Psoas muscle (tissue), 8 donors: Measurements from ENCODE around the gene ANXA11. TPM values are rescaled to one million over a fixed set of nuclear protein-coding genes. Genes with fewer than 3 reads are reported as not detected.

ENCODE experiments used
- ATAC-seq, 4 donors: fragments of 200-7000 bp; cut with Tn5 transposase; one replicate each; pipeline ENCODE4 v1.9.1; 2020; ENCODE audit warnings: moderate library complexity in 3 of 4, mild to moderate bottlenecking in 2 of 4
- DNase-seq, 2 donors: peaks; one replicate each; pipeline ENCODE4 v3.0.0-alpha.2; 2020
- H3K27ac ChIP-seq: fragments of 200-600 bp; one replicate; pipeline ENCODE4 v1.8.0; 2022
- H3K27me3 ChIP-seq, 3 donors: fragments of 200-600 bp in 1 of 3; one replicate each; pipeline versions ENCODE4 v1.6.1 to v1.8.0; 2013 to 2022; ENCODE audit warnings: low read length in 2 of 3, mild to moderate bottlenecking in 2 of 3, moderate library complexity in 1 of 3; ENCODE audit not compliant: insufficient read depth in 3 of 3
- H3K36me3 ChIP-seq, 2 donors: fragments of 200-600 bp in 1 of 2; one replicate each; pipeline versions ENCODE4 v1.6.1 to v1.8.0; 2013 to 2022; ENCODE audit warnings: low read depth in 1 of 2, mild to moderate bottlenecking in 1 of 2, moderate library complexity in 1 of 2; ENCODE audit not compliant: insufficient read depth in 1 of 2
- H3K4me1 ChIP-seq: fragments of 200-600 bp; one replicate; pipeline ENCODE4 v1.8.0; 2022
- H3K4me3 ChIP-seq: fragments of 200-600 bp; one replicate; pipeline ENCODE4 v1.8.0; 2022; ENCODE audit warnings: mild to moderate bottlenecking
- H3K9me3 ChIP-seq: fragments of 200-600 bp; one replicate; pipeline ENCODE4 v1.8.0; 2022
- WGBS, 3 donors: extraction: QIAGEN DNeasy Blood & Tissue Kit; methylation state at CpG; one replicate each; pipeline versions ENCODE4 v1.1.6 to v1.1.7; 2013; 5-methylcytosine and 5-hydroxymethylcytosine counted together
- intact Hi-C, 2 donors: fragments of 100-400 bp; cut with DNase I; formaldehyde crosslinking; loops; one replicate each; pipeline versions ENCODE4 v1.11.0 to v1.14.2; 2022
- polyA plus RNA-seq, 3 donors: library from polyadenylated mRNA; stranded (reverse); fragments of 200-250 nt; gene quantifications; one replicate each; pipeline ENCODE4 v1.2.3, GENCODE V29; 2013
- total RNA-seq, 4 donors: library from RNA; stranded (reverse); fragmentation: NEBNext Ultra II Directional in 2 of 4; extraction: Animal tissue kit (Norgen Biotek cat#: 25700) in 2 of 4; gene quantifications; one replicate each; pipeline versions ENCODE4 v1.2.1 to v1.2.4, GENCODE V29; 2021 to 2023
- TF ChIP-seq, protein P1 (sequence below): fragments of 200-600 bp; IDR thresholded peaks from one replicate; pipeline ENCODE4 v1.8.0; 2022; ENCODE audit warnings: antibody characterized with exemption
- donor health status: healthy with polysubstance abuse.
- donor health status: DM: no; HTN: no; CAD: no; lungs with moderate emphysema.
- donor health status: Bipolar disorder and iron deficiency.
- donor health status: healthy.
- donor health status: DM: yes; HTN: yes; CAD: no.
- donor health status: DM: no; HTN: no; CAD: no.
- donor health status: DM: no; HTN: no; CAD: no.
- donor health status: DM: yes; HTN: yes; CAD: no.

Gene ANXA11
- total and polyA plus RNA-seq, 7 donors = 112 to 389 (median 164) TPM

DNA sequence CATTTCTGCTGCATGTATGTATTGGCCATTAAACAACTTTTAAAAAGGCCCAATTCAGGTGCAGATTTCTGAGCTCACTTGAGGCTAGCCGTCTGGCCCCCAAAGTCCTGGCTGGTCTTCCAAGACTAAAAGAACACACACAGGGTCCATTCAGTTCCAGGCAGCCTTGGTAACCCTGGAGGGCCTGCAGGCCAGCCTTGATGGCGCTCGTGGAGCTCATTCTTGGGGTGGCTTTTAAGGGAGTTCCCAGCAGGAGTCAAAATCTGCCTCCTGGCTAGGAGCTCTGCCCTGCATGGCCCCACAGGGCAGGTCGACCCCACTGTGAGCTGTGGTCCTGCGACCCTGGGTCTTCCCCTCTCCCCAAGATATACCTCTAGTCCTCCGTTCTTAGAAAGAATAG is 28.8 kb downstream of the ANXA11 start:
- no peak for DNase-seq
- TF ChIP-seq, protein P1, sequence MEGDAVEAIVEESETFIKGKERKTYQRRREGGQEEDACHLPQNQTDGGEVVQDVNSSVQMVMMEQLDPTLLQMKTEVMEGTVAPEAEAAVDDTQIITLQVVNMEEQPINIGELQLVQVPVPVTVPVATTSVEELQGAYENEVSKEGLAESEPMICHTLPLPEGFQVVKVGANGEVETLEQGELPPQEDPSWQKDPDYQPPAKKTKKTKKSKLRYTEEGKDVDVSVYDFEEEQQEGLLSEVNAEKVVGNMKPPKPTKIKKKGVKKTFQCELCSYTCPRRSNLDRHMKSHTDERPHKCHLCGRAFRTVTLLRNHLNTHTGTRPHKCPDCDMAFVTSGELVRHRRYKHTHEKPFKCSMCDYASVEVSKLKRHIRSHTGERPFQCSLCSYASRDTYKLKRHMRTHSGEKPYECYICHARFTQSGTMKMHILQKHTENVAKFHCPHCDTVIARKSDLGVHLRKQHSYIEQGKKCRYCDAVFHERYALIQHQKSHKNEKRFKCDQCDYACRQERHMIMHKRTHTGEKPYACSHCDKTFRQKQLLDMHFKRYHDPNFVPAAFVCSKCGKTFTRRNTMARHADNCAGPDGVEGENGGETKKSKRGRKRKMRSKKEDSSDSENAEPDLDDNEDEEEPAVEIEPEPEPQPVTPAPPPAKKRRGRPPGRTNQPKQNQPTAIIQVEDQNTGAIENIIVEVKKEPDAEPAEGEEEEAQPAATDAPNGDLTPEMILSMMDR = no peak
- intact Hi-C loops = no loop called here
- Histone ChIP-seq H3K27ac (no peak overlapping the region), H3K4me3 (no peak overlapping the region), H3K27me3 (no peaks in the 10 kb centered on the region), H3K4me1 (peaks cover 64% of the 10 kb centered on the region), H3K9me3 (no peaks in the 10 kb centered on the region), H3K36me3 (peaks cover 0 to 25% of the 10 kb centered on the region in 2 donors)
- 83 to 90% (median 89%) methylated on average over 6 of the region's 6 CpGs for WGBS, 3 donors
- ATAC-seq = no peak

DNA sequence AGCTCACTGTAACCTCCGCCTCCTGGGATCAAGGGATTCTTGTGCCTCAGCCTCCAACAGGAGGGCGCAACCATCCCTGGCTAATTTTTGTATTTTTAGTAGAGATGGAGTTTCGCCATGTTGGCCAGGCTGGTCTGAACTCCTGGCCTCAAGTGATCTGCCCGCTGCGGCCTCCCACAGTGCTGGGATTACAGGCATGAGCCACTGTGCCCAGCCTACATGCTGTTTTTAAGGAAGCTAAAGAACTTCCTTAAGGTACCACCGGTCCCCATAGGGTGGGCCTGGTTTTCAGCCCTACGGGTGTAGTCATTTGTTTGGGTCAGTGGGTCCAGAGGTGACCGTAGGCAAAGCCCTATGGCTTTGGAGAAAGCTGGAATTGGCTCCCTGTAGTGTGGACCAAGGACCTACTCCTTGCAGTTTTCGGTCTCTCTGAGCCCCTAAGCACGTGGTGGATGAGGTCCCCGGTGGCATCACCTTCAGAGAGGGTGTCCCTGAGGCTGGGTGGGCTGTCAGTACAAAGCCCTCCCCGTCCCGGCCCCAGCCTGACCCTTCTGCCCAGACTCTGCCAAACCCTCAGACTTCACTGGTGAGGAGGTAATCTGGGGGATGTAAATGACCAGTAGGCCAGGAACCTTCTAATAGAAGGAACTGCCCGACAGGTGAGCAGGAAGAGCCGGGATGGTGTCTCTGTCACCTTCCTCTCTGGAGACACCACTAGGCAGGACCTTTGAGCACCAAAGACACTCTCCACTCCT is 30.5 kb downstream of the ANXA11 start:
- no peak for ATAC-seq
- WGBS, 3 donors = 78 to 96% (median 81%) methylated on average over 15 of the region's 15 CpGs
- TF ChIP-seq, protein P1 = no peak
- peaks cover 0 to 30% of the 10 kb centered on the region in 2 donors for H3K36me3 ChIP-seq
- H3K27ac ChIP-seq = peak overlapping the region; percentile 75
- no peaks in the 10 kb centered on the region for H3K27me3 ChIP-seq
- DNase-seq = no peak
- intact Hi-C loops = no loop called here
- H3K9me3 ChIP-seq = no peaks in the 10 kb centered on the region
- no peak overlapping the region for H3K4me3 ChIP-seq
- peaks cover 64% of the 10 kb centered on the region for H3K4me1 ChIP-seq

DNA sequence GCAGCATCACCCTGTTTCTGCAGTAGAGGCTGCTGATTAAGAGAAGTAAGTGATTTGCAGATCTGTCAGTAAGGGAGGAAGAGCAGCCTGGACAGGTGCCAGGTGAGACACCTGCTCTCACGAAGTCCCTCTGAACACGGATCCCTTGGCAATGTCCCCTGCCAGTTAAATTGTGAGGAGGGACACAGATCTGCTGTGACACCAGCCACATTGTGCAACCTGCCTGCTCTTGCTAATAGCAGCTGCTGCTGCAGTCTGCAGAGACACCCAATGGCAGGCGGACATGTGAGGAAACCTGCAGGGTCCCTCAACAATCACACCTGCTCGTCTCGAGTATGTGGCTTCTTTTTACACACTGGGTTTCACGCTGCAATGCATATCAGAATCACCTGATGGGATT is 31.9 kb downstream of the ANXA11 start:
- Histone ChIP-seq H3K27me3 (no peaks in the 10 kb centered on the region), H3K4me3 (no peak overlapping the region), H3K4me1 (peaks cover 56% of the 10 kb centered on the region), H3K36me3 (peaks cover 0 to 38% of the 10 kb centered on the region in 2 donors), H3K27ac (peak overlapping the region; percentile 75), H3K9me3 (no peaks in the 10 kb centered on the region)
- peak; percentile 78 to 80 (median 78) for ATAC-seq
- WGBS, 3 donors = 39 to 61% (median 42%) methylated on average over 6 of the region's 6 CpGs
- intact Hi-C loops = no loop called here
- TF ChIP-seq, protein P1 = no peak
- DNase-seq = peak; percentile 67 to 81

DNA sequence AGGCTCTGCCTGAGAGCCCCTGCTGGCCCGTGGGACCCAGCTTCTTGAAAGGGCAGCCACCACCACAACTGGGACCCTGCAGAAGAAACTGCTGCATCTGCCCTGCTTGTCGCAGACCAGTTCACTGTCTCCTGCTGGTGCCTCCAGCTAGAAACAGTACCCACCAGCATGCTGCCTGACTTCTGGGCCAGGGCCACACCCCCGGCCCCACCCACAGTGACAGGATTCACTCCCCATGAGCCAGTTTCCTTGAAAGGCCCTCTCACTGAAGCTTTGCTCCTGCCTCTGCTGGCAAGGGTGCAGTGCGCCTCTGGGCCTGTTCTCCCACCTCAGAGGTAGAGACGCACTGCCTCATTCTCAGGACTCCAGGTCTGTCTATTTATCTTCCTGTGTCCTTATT is 32.4 kb downstream of the ANXA11 start:
- intact Hi-C loops = no loop called here
- Histone ChIP-seq H3K4me1 (peaks cover 58% of the 10 kb centered on the region), H3K36me3 (peaks cover 0 to 38% of the 10 kb centered on the region in 2 donors), H3K27ac (peak overlapping the region; percentile 75), H3K9me3 (no peaks in the 10 kb centered on the region), H3K27me3 (no peaks in the 10 kb centered on the region), H3K4me3 (no peak overlapping the region)
- TF ChIP-seq, protein P1 = no peak
- ATAC-seq = peak in 3 of 4 donors; percentile 53 to 70 (median 62)
- WGBS, 3 donors = 51 to 75% (median 55%) methylated on average over 5 of the region's 5 CpGs
- peak in 1 of 2 donors; percentile 75 for DNase-seq
